H1 (cell line): Measurements from ENCODE around the gene RAB10. TPM values are rescaled to one million over a fixed set of nuclear protein-coding genes. Genes with fewer than 3 reads are reported as not detected.

ENCODE experiments used
- CTCF ChIA-PET: fragments of 300-600 bp; sonication (Branson Sonifier 250); formaldehyde crosslinking; loops from one replicate; lab custom pipeline; 2021; ENCODE audit not compliant: partially characterized antibody; lab: Charles Lee
- POLR2A ChIA-PET: fragments of 300-600 bp; sonication (Branson Sonifier 250); formaldehyde crosslinking; loops from one replicate; lab custom pipeline; 2021; ENCODE audit warnings: inconsistent platforms; ENCODE audit not compliant: partially characterized antibody; lab: Charles Lee
- DNase-seq, 2 experiments: peaks; one replicate each; pipeline versions ENCODE4 v3.0.0 to v3.0.0-alpha.2; 2010 to 2022; ENCODE audit warnings: low spot score in 2 of 2, low read depth in 1 of 2, mixed read lengths in 1 of 2
- FAIRE-seq: peaks from 2 replicates; lab custom pipeline; 2011; peaks lifted over from hg19 to GRCh38; lab: Jason Lieb, UNC
- H2AFZ ChIP-seq: 2 replicates; pipeline ENCODE4 v1.8.1; 2012; ENCODE audit warnings: low read length, inconsistent platforms
- H2AK5ac ChIP-seq: 2 replicates; pipeline ENCODE4 v1.6.1; 2013; ENCODE audit warnings: low read depth, low read length
- H2BK120ac ChIP-seq: replicated peaks from 2 replicates; pipeline ENCODE3; 2013; ENCODE audit warnings: low read depth, low read length, inconsistent platforms
- H2BK12ac ChIP-seq: 2 replicates; pipeline ENCODE4 v1.6.1; 2013; ENCODE audit warnings: low read depth, low read length
- H2BK15ac ChIP-seq: 2 replicates; pipeline ENCODE4 v1.6.1; 2013; ENCODE audit warnings: low read length
- H2BK20ac ChIP-seq: 2 replicates; pipeline ENCODE4 v1.6.1; 2013; ENCODE audit warnings: low read length
- H2BK5ac ChIP-seq: 2 replicates; pipeline ENCODE4 v1.6.1; 2013; ENCODE audit warnings: low read depth, low read length
- H3K14ac ChIP-seq: 2 replicates; pipeline ENCODE4 v1.6.1; 2013; ENCODE audit warnings: inconsistent platforms; ENCODE audit not compliant: insufficient read length
- H3K18ac ChIP-seq: 2 replicates; pipeline ENCODE4 v1.6.1; 2013; ENCODE audit warnings: low read length; ENCODE audit errors: extremely low read depth
- H3K23ac ChIP-seq: 2 replicates; pipeline ENCODE4 v1.6.1; 2013; ENCODE audit warnings: inconsistent platforms; ENCODE audit not compliant: insufficient read length
- H3K23me2 ChIP-seq: 2 replicates; pipeline ENCODE4 v1.6.1; 2013; ENCODE audit warnings: low read depth, low read length
- H3K27ac ChIP-seq: 2 replicates; pipeline ENCODE4 v1.6.1; 2011; ENCODE audit warnings: low read depth, low read length, inconsistent platforms
- H3K27me3 ChIP-seq, 4 experiments: replicated peaks in 1 of 4; 1 replicate in 1 of 4; 2 replicates in 3 of 4; pipeline versions ENCODE4 v1.6.1 to v1.8.1; 2011 to 2013; ENCODE audit warnings: low read length in 3 of 4, mild to moderate bottlenecking in 3 of 4, inconsistent platforms in 2 of 4, mixed read lengths in 2 of 4, moderate library complexity in 1 of 4; ENCODE audit not compliant: control insufficient read depth in 3 of 4, insufficient read depth in 3 of 4; ENCODE audit errors: extremely low read depth in 1 of 4
- H3K36me3 ChIP-seq, 4 experiments: 2 replicates each; pipeline versions ENCODE4 v1.6.1 to v1.8.1; 2011 to 2013; ENCODE audit warnings: mild to moderate bottlenecking in 4 of 4, low read length in 3 of 4, moderate library complexity in 2 of 4, control low read depth in 1 of 4, inconsistent platforms in 1 of 4; ENCODE audit not compliant: insufficient read depth in 4 of 4, control insufficient read depth in 2 of 4
- H3K4ac ChIP-seq: replicated peaks from 2 replicates; pipeline ENCODE3; 2013; ENCODE audit warnings: low read length, low read depth, mixed read lengths, inconsistent platforms; ENCODE audit not compliant: insufficient read length
- H3K4me1 ChIP-seq, 4 experiments: replicated peaks in 1 of 4; 1 replicate in 1 of 4; 2 replicates in 3 of 4; pipeline versions ENCODE4 v1.6.1 to v1.8.1; 2011 to 2013; ENCODE audit warnings: low read length in 3 of 4, inconsistent platforms in 2 of 4, mixed read lengths in 1 of 4; ENCODE audit not compliant: insufficient read depth in 4 of 4, control insufficient read depth in 3 of 4
- H3K4me2 ChIP-seq, 2 experiments: 2 replicates each; pipeline versions ENCODE4 v1.6.1 to v1.8.1; 2011 to 2013; ENCODE audit warnings: low read depth in 2 of 2, low read length in 2 of 2, control low read depth in 1 of 2, inconsistent platforms in 1 of 2, mild to moderate bottlenecking in 1 of 2; ENCODE audit not compliant: insufficient read depth in 1 of 2
- H3K4me3 ChIP-seq, 4 experiments: fragments of 200-600, 300-600 bp in 1 of 4; sonication (generic), shearing (Covaris generic), sonication (Bioruptor Twin) in 1 of 4; 2 replicates each; pipeline versions ENCODE4 v1.5.1 to v1.8.1; 2011 to 2016; ENCODE audit warnings: low read length in 4 of 4, low read depth in 3 of 4, control low read depth in 2 of 4, inconsistent platforms in 2 of 4, mild to moderate bottlenecking in 2 of 4, mixed read lengths in 1 of 4, moderate library complexity in 1 of 4; ENCODE audit not compliant: insufficient read depth in 2 of 4; ENCODE audit errors: extremely low read depth in 1 of 4
- H3K56ac ChIP-seq: replicated peaks from 2 replicates; pipeline ENCODE3; 2013; ENCODE audit warnings: low read depth, mild to moderate bottlenecking, mixed read lengths, low read length, inconsistent platforms; ENCODE audit not compliant: insufficient read length
- H3K79me1 ChIP-seq: 2 replicates; pipeline ENCODE4 v1.6.1; 2013; ENCODE audit warnings: low read depth, low read length, control low read depth
- H3K79me2 ChIP-seq, 2 experiments: 2 replicates each; pipeline versions ENCODE4 v1.6.1 to v1.8.1; 2012 to 2013; ENCODE audit warnings: low read length in 2 of 2, mild to moderate bottlenecking in 2 of 2, inconsistent platforms in 1 of 2; ENCODE audit not compliant: insufficient read depth in 2 of 2, control insufficient read depth in 1 of 2
- H3K9ac ChIP-seq, 4 experiments: replicated peaks in 1 of 4; 1 replicate in 1 of 4; 2 replicates in 3 of 4; pipeline versions ENCODE4 v1.6.1 to v1.8.1; 2011 to 2013; ENCODE audit warnings: low read depth in 3 of 4, low read length in 3 of 4, control low read depth in 2 of 4, mild to moderate bottlenecking in 2 of 4, moderate library complexity in 2 of 4, inconsistent platforms in 1 of 4; ENCODE audit errors: extremely low read depth in 1 of 4
- H3K9me3 ChIP-seq, 2 experiments: 2 replicates each; pipeline versions ENCODE4 v1.6.1 to v1.8.1; 2012 to 2013; ENCODE audit warnings: mild to moderate bottlenecking in 2 of 2, moderate library complexity in 2 of 2, control low read depth in 1 of 2, inconsistent platforms in 1 of 2, low read depth in 1 of 2, low read length in 1 of 2, mixed read lengths in 1 of 2; ENCODE audit not compliant: insufficient read depth in 2 of 2
- H4K20me1 ChIP-seq, 2 experiments: replicated peaks in 1 of 2; 2 replicates each; pipeline versions ENCODE3 to v1.8.1; 2011 to 2013; ENCODE audit warnings: inconsistent platforms in 2 of 2, low read length in 2 of 2, mild to moderate bottlenecking in 1 of 2; ENCODE audit not compliant: insufficient read depth in 2 of 2, control insufficient read depth in 1 of 2
- H4K5ac ChIP-seq: 2 replicates; pipeline ENCODE4 v1.6.1; 2013; ENCODE audit warnings: low read length, low read depth, mixed read lengths, inconsistent platforms; ENCODE audit not compliant: insufficient read length
- H4K8ac ChIP-seq: 2 replicates; pipeline ENCODE4 v1.8.0; 2013; ENCODE audit warnings: mild to moderate bottlenecking, moderate library complexity, low read length, inconsistent platforms; ENCODE audit not compliant: insufficient read depth; ENCODE audit errors: extremely low read depth
- H4K91ac ChIP-seq: replicated peaks from 2 replicates; pipeline ENCODE3; 2013; ENCODE audit warnings: low read length, mixed read lengths, inconsistent platforms; ENCODE audit not compliant: insufficient read length
- CEBPB ChIP-seq: IDR thresholded peaks from 2 replicates; pipeline ENCODE4 v1.6.1; 2012; ENCODE audit warnings: low read depth, low read length
- CREB1 ChIP-seq: IDR thresholded peaks from 2 replicates; pipeline ENCODE4 v1.6.1; 2012; ENCODE audit warnings: inconsistent platforms
- CTBP2 ChIP-seq: IDR thresholded peaks from 2 replicates; pipeline ENCODE4 v1.7.0; 2011; ENCODE audit warnings: borderline replicate concordance, mild to moderate bottlenecking, moderate library complexity, mixed read lengths, low read length; ENCODE audit not compliant: insufficient read depth, insufficient read length
- RBBP5 ChIP-seq: IDR thresholded peaks from 2 replicates; pipeline ENCODE4 v1.7.1; 2012; ENCODE audit warnings: low read depth, mild to moderate bottlenecking, inconsistent platforms, low read length, moderate library complexity, borderline replicate concordance
- ZNF274 ChIP-seq: IDR thresholded peaks from 2 replicates; pipeline ENCODE4 v1.7.0; 2012; ENCODE audit warnings: low read length, borderline replicate concordance; ENCODE audit errors: extremely low read depth
- WGBS, 2 experiments: shearing (Covaris generic) in 1 of 2; methylation state at CpG; one replicate each; pipeline versions ENCODE4 v1.1.6 to v1.1.7; 2013 to 2015; ENCODE audit warnings: low lambda C conversion rate in 2 of 2, mixed read lengths in 2 of 2, inconsistent platforms in 1 of 2, low coverage in 1 of 2, missing lambda C conversion rate in 1 of 2; ENCODE audit not compliant: insufficient replicate concordance in 2 of 2, insufficient coverage in 1 of 2, insufficient read length in 1 of 2; ENCODE audit errors: extremely low coverage in 1 of 2, missing lambda C conversion rate in 1 of 2; 5-methylcytosine and 5-hydroxymethylcytosine counted together
- polyA plus RNA-seq, 7 experiments: library from polyadenylated mRNA; depleted of rRNA in 3 of 7; stranded (reverse) in 5 of 7; unstranded in 2 of 7; fragments of >200 nt in 5 of 7; fragments of 200-250 nt in 2 of 7; gene quantifications; 1 replicate in 5 of 7; 2 replicates in 1 of 7; 4 replicates in 1 of 7; pipeline versions ENCODE4 v1.2.1 to v1.2.3, GENCODE V29; 2011 to 2013; ENCODE audit warnings: missing spikeins in 2 of 7, mixed read lengths in 2 of 7
- total RNA-seq: library from RNA; stranded (reverse); fragmentation: NEBNext Ultra II Directional; extraction: Animal tissue kit (Norgen Biotek cat#: 25700); gene quantifications from 2 replicates; pipeline ENCODE4 v1.2.1, GENCODE V29; 2021
- TF ChIP-seq, protein P1 (sequence below): IDR thresholded peaks from 2 replicates; pipeline ENCODE4 v1.6.1; 2011; ENCODE audit warnings: low read depth, mild to moderate bottlenecking, low read length; ENCODE audit not compliant: insufficient read depth

Gene RAB10
- total and polyA plus RNA-seq, 2 of the 8 experiments (the other 6 are each of a cell fraction or from before 2014, with no cell fraction given), result 42.6 to 136 TPM

DNA sequence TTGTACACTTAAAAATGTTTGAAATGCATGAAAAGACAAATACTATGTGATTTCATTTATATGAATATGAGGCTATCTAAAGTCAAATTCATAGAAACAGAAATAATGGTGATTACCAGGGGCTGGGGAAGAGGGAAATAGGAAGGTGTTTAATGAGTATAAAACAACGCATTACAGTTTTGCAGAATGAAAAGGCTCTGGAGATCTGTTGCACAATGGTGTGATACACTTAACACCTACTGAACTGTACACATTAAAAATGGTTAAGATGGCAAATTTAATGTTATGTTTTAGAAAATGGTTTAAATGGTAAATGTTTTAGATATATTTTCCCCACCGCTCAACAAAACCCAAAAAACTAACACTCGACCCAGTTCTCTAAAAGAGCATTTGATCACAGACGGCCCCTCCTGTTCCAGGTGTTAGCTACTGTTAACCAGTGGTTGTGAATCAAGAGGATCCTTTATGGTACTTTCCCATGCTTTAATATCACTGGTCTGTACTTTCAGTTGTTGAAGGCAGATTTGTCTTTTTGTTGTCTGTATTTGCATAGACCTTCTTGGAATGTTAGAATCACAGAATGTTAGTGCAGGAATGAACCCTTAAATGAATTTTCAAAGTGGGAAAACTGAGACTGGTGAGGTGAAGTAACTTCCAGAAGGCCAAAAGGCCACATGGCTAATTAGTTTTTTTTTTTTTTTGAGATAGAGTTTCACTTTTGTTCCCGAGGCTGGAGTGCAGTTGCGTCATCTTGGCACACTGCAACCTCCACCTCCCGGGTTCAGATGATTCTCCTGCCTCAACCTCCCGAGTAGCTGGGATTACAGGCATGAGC lies 10.2 kb downstream of the RAB10 start:
- Histone ChIP-seq H4K8ac (no peak overlapping the region), H3K36me3 (peaks cover 0 to 4% (median 0%) of the 10 kb centered on the region in 4 experiments; a peak in 2 of 8 replicates), H3K4me3 (no peak overlapping the region; a peak in 1 of 8 replicates), H4K91ac (no peak overlapping the region), H3K23me2 (no peaks in the 10 kb centered on the region), H3K79me2 (peaks cover 42 to 98% of the 10 kb centered on the region in 2 experiments), H4K5ac (peak overlapping the region; percentile 5), H3K4me1 (peaks cover 0 to 7% (median 5%) of the 10 kb centered on the region in 4 experiments; a peak in 6 of 7 replicates), H4K20me1 (peaks cover 10 to 14% of the 10 kb centered on the region in 2 experiments), H3K23ac (no peak overlapping the region), H2AK5ac (no peak overlapping the region), H2BK5ac (no peak overlapping the region), H3K18ac (no peak overlapping the region)
- no peak for DNase-seq
- TF ChIP-seq ZNF274 (no peak), CREB1 (no peak), RBBP5 (no peak), CEBPB (peak; percentile 74), CTBP2 (no peak)
- TF ChIP-seq, protein P1, sequence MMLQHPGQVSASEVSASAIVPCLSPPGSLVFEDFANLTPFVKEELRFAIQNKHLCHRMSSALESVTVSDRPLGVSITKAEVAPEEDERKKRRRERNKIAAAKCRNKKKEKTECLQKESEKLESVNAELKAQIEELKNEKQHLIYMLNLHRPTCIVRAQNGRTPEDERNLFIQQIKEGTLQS, result 0 out of 2 replicates have a peak, but pooled peaks have one; percentile 28
- TF ChIP-seq, all 59 proteins: peak for 2
- ChIA-PET CTCF (no interaction called here), POLR2A (interaction anchor here (0.6 to 1.6 kb wide), 5 partner anchors 9 to 194 kb away, joined by 3 to 5 read pairs (median 4); partner anchors contain the start of gene RAB10)
- Histone ChIP-seq H3K9me3 (no peaks in the 10 kb centered on the region), H2AFZ (no peak overlapping the region), H2BK20ac (no peak overlapping the region), H3K9ac (no peak overlapping the region), H2BK120ac (no peak overlapping the region), H3K4ac (no peak overlapping the region), H3K4me2 (peak overlapping the region; percentile 8 to 35; a peak in 2 of 4 replicates), H3K27ac (no peak overlapping the region), H3K56ac (no peak overlapping the region), H2BK12ac (no peak overlapping the region), H3K14ac (no peak overlapping the region), H3K79me1 (peaks cover 6% of the 10 kb centered on the region), H2BK15ac (no peak overlapping the region), H3K27me3 (no peaks in the 10 kb centered on the region)
- WGBS, 2 experiments, result 82% methylated on average over 8 of the region's 8 CpGs; no CpG with 5 or more reads in 1 of the 2 experiments
- FAIRE-seq, result no peak
